ENCODE measurements around the gene SFTA2. TPM values are rescaled to one million over a fixed set of nuclear protein-coding genes. Genes with fewer than 3 reads are reported as not detected.

Gene SFTA2
- total and polyA plus RNA-seq, 2 donors (not counting 1 experiment from before 2014, with no cell fraction given), result not detected

DNA sequence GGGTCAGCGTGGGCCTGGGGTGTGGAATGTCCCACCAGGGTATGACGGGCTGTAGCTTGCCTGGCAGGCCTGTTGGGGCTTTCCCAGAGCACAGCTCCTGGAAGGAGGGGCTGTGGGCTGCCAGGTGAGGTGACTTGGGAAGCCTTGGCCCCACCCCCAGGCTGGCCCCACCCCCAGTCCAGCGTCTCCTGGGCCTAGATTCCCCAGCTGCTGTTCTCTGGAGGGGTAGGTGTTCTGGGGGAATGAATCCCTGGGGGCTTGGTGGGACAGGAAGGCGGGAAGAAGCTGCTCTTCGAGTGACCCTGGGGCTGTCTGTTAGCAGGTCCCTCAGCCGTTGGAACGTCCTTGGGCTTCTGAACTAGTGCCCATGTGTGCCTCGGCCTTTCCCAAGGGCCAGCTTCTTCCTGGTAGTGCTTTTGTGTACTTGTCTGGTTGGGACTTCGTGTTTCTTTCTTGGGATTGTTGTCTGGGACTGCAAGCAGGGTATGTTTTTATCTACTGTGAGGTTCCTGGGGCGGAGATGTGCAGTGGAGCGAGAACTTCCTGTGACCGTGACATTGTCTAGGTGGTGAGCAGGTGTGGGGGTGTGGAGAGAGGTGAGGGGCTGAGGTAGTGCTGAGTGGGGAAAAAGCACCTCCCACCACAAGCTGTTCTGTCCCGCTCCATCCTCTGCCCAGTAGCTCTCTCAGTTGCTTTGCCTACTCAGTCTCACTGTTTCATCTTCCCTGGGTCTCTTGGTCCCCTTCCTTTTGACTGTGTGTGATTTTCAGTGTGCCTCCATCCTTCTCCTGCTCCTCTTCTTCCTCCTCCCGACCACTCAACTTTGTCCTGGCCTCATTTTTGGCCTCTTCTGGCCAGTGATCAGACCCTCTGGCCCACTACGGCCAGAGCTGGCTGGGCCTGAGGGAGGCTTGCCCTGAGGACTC lies 48.9 kb downstream of the SFTA2 start:
- ATAC-seq (ENCODE audit: low read depth), result peak; percentile 66
- H3K4me3 Mint-ChIP-seq, result peak overlapping the region; percentile 82
- intact Hi-C loops (cut with micrococcal nuclease), result no loop called here
- no peaks in the 10 kb centered on the region for H3K27me3 ChIP-seq (replicated peaks in 1 of 4; ENCODE audit: control extremely low read depth in 1 of 4, control insufficient read depth in 3 of 4, insufficient read depth in 4 of 4, low read length in 3 of 4)
- TF ChIP-seq EZH2 (IDR thresholded peaks at IDR 0.05; ENCODE audit: borderline replicate concordance, insufficient read depth, low read depth, low read length, poor library complexity, severe bottlenecking), result no peak
- TF ChIP-seq, protein P1, sequence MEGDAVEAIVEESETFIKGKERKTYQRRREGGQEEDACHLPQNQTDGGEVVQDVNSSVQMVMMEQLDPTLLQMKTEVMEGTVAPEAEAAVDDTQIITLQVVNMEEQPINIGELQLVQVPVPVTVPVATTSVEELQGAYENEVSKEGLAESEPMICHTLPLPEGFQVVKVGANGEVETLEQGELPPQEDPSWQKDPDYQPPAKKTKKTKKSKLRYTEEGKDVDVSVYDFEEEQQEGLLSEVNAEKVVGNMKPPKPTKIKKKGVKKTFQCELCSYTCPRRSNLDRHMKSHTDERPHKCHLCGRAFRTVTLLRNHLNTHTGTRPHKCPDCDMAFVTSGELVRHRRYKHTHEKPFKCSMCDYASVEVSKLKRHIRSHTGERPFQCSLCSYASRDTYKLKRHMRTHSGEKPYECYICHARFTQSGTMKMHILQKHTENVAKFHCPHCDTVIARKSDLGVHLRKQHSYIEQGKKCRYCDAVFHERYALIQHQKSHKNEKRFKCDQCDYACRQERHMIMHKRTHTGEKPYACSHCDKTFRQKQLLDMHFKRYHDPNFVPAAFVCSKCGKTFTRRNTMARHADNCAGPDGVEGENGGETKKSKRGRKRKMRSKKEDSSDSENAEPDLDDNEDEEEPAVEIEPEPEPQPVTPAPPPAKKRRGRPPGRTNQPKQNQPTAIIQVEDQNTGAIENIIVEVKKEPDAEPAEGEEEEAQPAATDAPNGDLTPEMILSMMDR (IDR thresholded peaks at IDR 0.05), result no peak
- H2AFZ ChIP-seq (ENCODE audit: insufficient read depth, low read depth, low read length, poor library complexity, severe bottlenecking), result peak overlapping the region; percentile 78
- no peaks in the 10 kb centered on the region for H3K9me3 ChIP-seq (ENCODE audit: control extremely low read depth in 1 of 3, control insufficient read depth in 2 of 3, insufficient read depth in 1 of 3, low read length in 2 of 3)
- H3K4me1 ChIP-seq (ENCODE audit: control insufficient read depth in 2 of 2, insufficient read depth in 2 of 2, low read length in 2 of 2), result peaks cover 54 to 56% of the 10 kb centered on the region in 2 donors
- H3K27ac Mint-ChIP-seq, result peak overlapping the region; percentile 90
- peak; percentile 82 for DNase-seq
- no peaks in the 10 kb centered on the region for H3K27me3 Mint-ChIP-seq
- peak overlapping the region; percentile 61 for H3K9ac ChIP-seq (ENCODE audit: low read length)
- WGBS (ENCODE audit: insufficient coverage), result 36% methylated on average over 14 of the region's 15 CpGs
- peak overlapping the region in 4 of 5 experiments; percentile 41 to 65 (median 60) for H3K4me3 ChIP-seq (ENCODE audit: control extremely low read depth in 1 of 5, extremely low read depth in 1 of 5, insufficient read depth in 1 of 5, low read depth in 2 of 5, low read length in 4 of 5)
- no peaks in the 10 kb centered on the region for H3K9me3 Mint-ChIP-seq (ENCODE audit: insufficient read depth)
- H3K27ac ChIP-seq (ENCODE audit: low read length in 2 of 2), result peak overlapping the region; percentile 66 to 81
- H4K20me1 ChIP-seq (ENCODE audit: control insufficient read depth, insufficient read depth, low read length, poor library complexity, severe bottlenecking), result peaks cover 14% of the 10 kb centered on the region
- POLR2A ChIA-PET, result interaction anchor here (0.5 to 3.3 kb wide), 5 partner anchors 8 to 557 kb away, joined by 4 to 18 read pairs (median 4); partner anchors contain the start of genes GTF2H4 and VARS2
- peaks cover 68% of the 10 kb centered on the region for H3K4me1 Mint-ChIP-seq
- CTCF ChIA-PET, result interaction anchor here (0.7 to 5.1 kb wide), 9 partner anchors 11 to 285 kb away, joined by 3 to 26 read pairs (median 4); partner anchors contain the start of genes GTF2H4 and VARS2
- H3K79me2 ChIP-seq (ENCODE audit: control insufficient read depth, insufficient read depth, low read length), result peaks cover 31% of the 10 kb centered on the region
- H3K4me2 ChIP-seq (replicated peaks; ENCODE audit: low read depth, low read length, poor library complexity, severe bottlenecking), result peak overlapping the region; percentile 77
- no peaks in the 10 kb centered on the region for H3K36me3 ChIP-seq (replicated peaks in 1 of 2; ENCODE audit: control extremely low read depth in 1 of 2, control insufficient read depth in 1 of 2, extremely low read depth in 1 of 2, insufficient read depth in 2 of 2, low read length in 1 of 2)

All from B cell (primary cell).